ENCODE measurements around the gene CEP164. TPM values are rescaled to one million over a fixed set of nuclear protein-coding genes. Genes with fewer than 3 reads are reported as not detected.

CEP164 gene
- total and polyA plus RNA-seq, 2 of the 8 experiments (the other 6 are each of a cell fraction or from before 2014, with no cell fraction given): 8.4 to 20.8 TPM

DNA sequence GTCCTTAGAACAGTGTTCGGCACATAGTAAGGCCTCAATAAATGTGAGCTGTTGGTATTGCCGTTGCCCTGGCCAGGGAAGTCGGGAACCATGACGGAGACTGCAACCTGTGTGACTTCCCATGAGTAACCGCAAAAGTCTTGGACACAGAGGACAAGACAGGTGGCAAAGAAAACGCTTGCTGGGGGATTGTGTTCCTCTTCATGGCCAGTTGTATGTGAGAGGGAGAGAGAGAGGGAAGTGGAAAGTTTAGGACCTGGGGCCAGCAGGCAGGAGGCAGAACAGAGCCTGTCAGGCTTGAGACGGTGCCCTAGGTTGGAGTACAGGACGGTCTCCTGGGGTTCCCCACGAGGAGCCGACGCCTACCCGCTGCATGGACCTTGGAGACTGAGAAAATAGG, 90.2 kb downstream of the CEP164 start:
- H3K27ac ChIP-seq (ENCODE audit: low read depth, low read length): no peak overlapping the region
- no peaks in the 10 kb centered on the region for H3K4me1 ChIP-seq (replicated peaks in 1 of 4; ENCODE audit: control insufficient read depth in 3 of 4, insufficient read depth in 4 of 4, low read length in 3 of 4)
- H3K9me3 ChIP-seq (ENCODE audit: insufficient read depth in 2 of 2, low read depth in 1 of 2, low read length in 1 of 2): no peaks in the 10 kb centered on the region
- ChIA-PET CTCF (ENCODE audit: partially characterized antibody) (interaction anchor here (1.2 to 9.6 kb wide), 2 partner anchors 9 to 197 kb away, joined by 3 to 85 read pairs; no protein-coding TSS in a partner anchor), POLR2A (ENCODE audit: partially characterized antibody) (no interaction called here)
- H3K4ac ChIP-seq (replicated peaks; ENCODE audit: insufficient read length, low read depth, low read length): no peak overlapping the region
- H2BK15ac ChIP-seq (ENCODE audit: low read length): no peak overlapping the region
- no peak for DNase-seq (ENCODE audit: low read depth in 1 of 2, low spot score in 2 of 2)
- no peak overlapping the region for H2BK5ac ChIP-seq (ENCODE audit: low read depth, low read length)
- no peak overlapping the region for H2AFZ ChIP-seq (ENCODE audit: low read length)
- no peaks in the 10 kb centered on the region for H3K79me1 ChIP-seq (ENCODE audit: low read depth, low read length)
- H3K27me3 ChIP-seq (replicated peaks in 1 of 4; ENCODE audit: control insufficient read depth in 3 of 4, extremely low read depth in 1 of 4, insufficient read depth in 3 of 4, low read length in 3 of 4): no peaks in the 10 kb centered on the region
- 89% methylated on average over 12 of the region's 12 CpGs; no CpG with 5 or more reads in 1 of the 2 experiments for WGBS, 2 experiments (ENCODE audit: extremely low coverage in 1 of 2, insufficient coverage in 1 of 2, insufficient read length in 1 of 2, insufficient replicate concordance in 2 of 2, low coverage in 1 of 2, low lambda C conversion rate in 2 of 2, missing lambda C conversion rate in 1 of 2)
- no peaks in the 10 kb centered on the region for H3K23me2 ChIP-seq (ENCODE audit: low read depth, low read length)
- no peak overlapping the region for H3K4me2 ChIP-seq (ENCODE audit: insufficient read depth in 1 of 2, low read depth in 2 of 2, low read length in 2 of 2)
- no peak overlapping the region for H4K8ac ChIP-seq (ENCODE audit: extremely low read depth, insufficient read depth, low read length)
- H3K9ac ChIP-seq (replicated peaks in 1 of 4; ENCODE audit: extremely low read depth in 1 of 4, low read depth in 3 of 4, low read length in 3 of 4): no peak overlapping the region
- no peak for FAIRE-seq
- H4K5ac ChIP-seq (ENCODE audit: insufficient read length, low read depth, low read length): no peak overlapping the region
- H2BK20ac ChIP-seq (ENCODE audit: low read length): no peak overlapping the region
- no peaks in the 10 kb centered on the region for H4K20me1 ChIP-seq (replicated peaks in 1 of 2; ENCODE audit: control insufficient read depth in 1 of 2, insufficient read depth in 2 of 2, low read length in 2 of 2)
- no peak overlapping the region for H3K4me3 ChIP-seq (ENCODE audit: extremely low read depth in 1 of 4, insufficient read depth in 2 of 4, low read depth in 3 of 4, low read length in 4 of 4)
- H2BK12ac ChIP-seq (ENCODE audit: low read depth, low read length): no peak overlapping the region
- H3K23ac ChIP-seq (ENCODE audit: insufficient read length): no peak overlapping the region
- no peak overlapping the region for H3K56ac ChIP-seq (replicated peaks; ENCODE audit: insufficient read length, low read depth, low read length)
- H3K79me2 ChIP-seq (ENCODE audit: control insufficient read depth in 1 of 2, insufficient read depth in 2 of 2, low read length in 2 of 2): no peaks in the 10 kb centered on the region
- no peak overlapping the region for H3K14ac ChIP-seq (ENCODE audit: insufficient read length)
- no peak overlapping the region for H4K91ac ChIP-seq (replicated peaks; ENCODE audit: insufficient read length, low read length)
- no peak overlapping the region for H2BK120ac ChIP-seq (replicated peaks; ENCODE audit: low read depth, low read length)
- H3K18ac ChIP-seq (ENCODE audit: extremely low read depth, low read length): no peak overlapping the region
- no peak overlapping the region for H2AK5ac ChIP-seq (ENCODE audit: low read depth, low read length)
- TF ChIP-seq ZNF274 (IDR thresholded peaks at IDR 0.05; ENCODE audit: borderline replicate concordance, extremely low read depth, low read length) (no peak), BRCA1 (IDR thresholded peaks at IDR 0.05; ENCODE audit: low read depth, low read length) (no peak), NANOG (IDR thresholded peaks at IDR 0.05; ENCODE audit: insufficient read depth, low read depth, low read length, poor library complexity, severe bottlenecking) (no peak), CEBPB (IDR thresholded peaks at IDR 0.05; ENCODE audit: low read depth, low read length) (no peak), POU5F1 (IDR thresholded peaks at IDR 0.05; ENCODE audit: low read depth, low read length) (no peak), GTF2F1 (IDR thresholded peaks at IDR 0.05; ENCODE audit: borderline replicate concordance, low read depth, low read length) (no peak)
- no peaks in the 10 kb centered on the region for H3K36me3 ChIP-seq (ENCODE audit: control insufficient read depth in 2 of 4, insufficient read depth in 4 of 4, low read length in 3 of 4)
